Activated CD4-positive, alpha-beta T cell treated with anti-CD3 and anti-CD28 coated beads, Interleukin-2, amount 50 U/mL, for 48 hours (primary cell): Measurements from ENCODE around the gene GUK1.
"Not testable (repeated sequence)": the region's sequence is repeated elsewhere in the genome, so short reads cannot be mapped to it uniquely, and the experiment has no call there.

Source experiments
- DNase-seq, 2 experiments: peaks; one replicate each; pipeline ENCODE4 v3.0.0-alpha.2; 2020

The GUK1 gene

GRCh38 chr1:228104526-228105269, 35.4 kb upstream of the GUK1 start:
- DNase-seq = no peak

GRCh38 chr1:228105270-228105995, 34.6 kb upstream of the GUK1 start:
- DNase-seq = no peak

GRCh38 chr1:228105996-228106799, 33.9 kb upstream of the GUK1 start:
- DNase-seq = no peak

GRCh38 chr1:228106800-228107054, 33.4 kb upstream of the GUK1 start:
- DNase-seq = no peak

GRCh38 chr1:228107636-228108035, 32.4 kb upstream of the GUK1 start:
- no peak for DNase-seq

- no peak for DNase-seq
Observed at GRCh38 chr1:228108055-228108690, 31.9 kb upstream of the GUK1 start.

- DNase-seq = no peak
Observed at GRCh38 chr1:228108742-228109072, 31.4 kb upstream of the GUK1 start.

GRCh38 chr1:228109073-228109961, 30.8 kb upstream of the GUK1 start, which contains the start of gene MRPL55:
MRPL55 (minus strand) TSS chr1:228109299; CDS start chr1:228108260, 1,039 bp downstream.
- DNase-seq = peak; percentile 97 to 99

GRCh38 chr1:228109962-228110488, 30.1 kb upstream of the GUK1 start:
- no peak for DNase-seq

GRCh38 chr1:228110556-228110955, 29.5 kb upstream of the GUK1 start:
- DNase-seq = no peak

- not testable (repeated sequence) for DNase-seq
Observed at GRCh38 chr1:228111315-228111714, 28.8 kb upstream of the GUK1 start.

GRCh38 chr1:228112167-228112566, 27.9 kb upstream of the GUK1 start:
- no peak for DNase-seq

GRCh38 chr1:228112617-228113016, 27.5 kb upstream of the GUK1 start:
- DNase-seq = no peak

- no peak for DNase-seq
Observed at GRCh38 chr1:228114827-228115226, 25.3 kb upstream of the GUK1 start.

GRCh38 chr1:228117335-228117734, 22.7 kb upstream of the GUK1 start:
- DNase-seq = no peak

GRCh38 chr1:228118040-228118439, 22.0 kb upstream of the GUK1 start:
- DNase-seq = no peak

GRCh38 chr1:228120351-228120750, 19.7 kb upstream of the GUK1 start:
- DNase-seq = no peak

- no peak for DNase-seq
Observed at GRCh38 chr1:228120857-228121489, 19.1 kb upstream of the GUK1 start.

GRCh38 chr1:228122921-228123441, 17.1 kb upstream of the GUK1 start:
- DNase-seq = no peak

GRCh38 chr1:228123505-228123904, 16.6 kb upstream of the GUK1 start:
- DNase-seq = no peak

GRCh38 chr1:228125185-228125584, 14.9 kb upstream of the GUK1 start:
- no peak for DNase-seq
